ENCODE measurements around the gene SPOCD1. TPM values are rescaled to one million over a fixed set of nuclear protein-coding genes. Genes with fewer than 3 reads are reported as not detected.

The SPOCD1 gene
- total RNA-seq, 2 donors from 2014 or later, result 0.43 TPM; not detected in 1

- no peaks in the 10 kb centered on the region for H3K36me3 ChIP-seq
- H3K4me1 ChIP-seq, result no peaks in the 10 kb centered on the region
- H3K9me3 ChIP-seq, result no peaks in the 10 kb centered on the region
- TF ChIP-seq CTCF (IDR thresholded peaks at IDR 0.05), result no peak
- H3K27me3 ChIP-seq, result no peaks in the 10 kb centered on the region
- H3K4me3 ChIP-seq, result no peak overlapping the region
- no peak for DNase-seq (ENCODE audit: low spot score)
- no peak overlapping the region for H3K27ac ChIP-seq
Measured at GRCh38 chr1:31846484-31846883, 30.7 kb upstream of the SPOCD1 start.

- no peak for DNase-seq (ENCODE audit: low spot score)
- no peaks in the 10 kb centered on the region for H3K9me3 ChIP-seq
- TF ChIP-seq CTCF (IDR thresholded peaks at IDR 0.05), result no peak
- H3K4me3 ChIP-seq, result no peak overlapping the region
- H3K36me3 ChIP-seq, result no peaks in the 10 kb centered on the region
- H3K4me1 ChIP-seq, result no peaks in the 10 kb centered on the region
- H3K27me3 ChIP-seq, result no peaks in the 10 kb centered on the region
- H3K27ac ChIP-seq, result no peak overlapping the region
Measured at GRCh38 chr1:31843506-31843905, 27.7 kb upstream of the SPOCD1 start.

GRCh38 chr1:31839662-31840343 is 24.0 kb upstream of the SPOCD1 start:
- Histone ChIP-seq H3K27ac (no peak overlapping the region), H3K36me3 (no peaks in the 10 kb centered on the region)

GRCh38 chr1:31837451-31838158 is 21.8 kb upstream of the SPOCD1 start:
- no peaks in the 10 kb centered on the region for H3K36me3 ChIP-seq
- no peak overlapping the region for H3K27ac ChIP-seq
- H3K4me3 ChIP-seq, result no peak overlapping the region
- no peaks in the 10 kb centered on the region for H3K9me3 ChIP-seq
- no peaks in the 10 kb centered on the region for H3K27me3 ChIP-seq
- no peak for TF ChIP-seq CTCF (IDR thresholded peaks at IDR 0.05)
- DNase-seq (ENCODE audit: low spot score), result no peak
- H3K4me1 ChIP-seq, result no peaks in the 10 kb centered on the region

More at GRCh38 chr1:31839662-31840343, 24.0 kb upstream of the SPOCD1 start:
- no peak for TF ChIP-seq CTCF (IDR thresholded peaks at IDR 0.05)
- Histone ChIP-seq H3K27me3 (no peaks in the 10 kb centered on the region), H3K9me3 (no peaks in the 10 kb centered on the region), H3K4me3 (no peak overlapping the region), H3K4me1 (no peaks in the 10 kb centered on the region)
- no peak for DNase-seq (ENCODE audit: low spot score)

- Histone ChIP-seq H3K27me3 (no peaks in the 10 kb centered on the region), H3K27ac (no peak overlapping the region), H3K4me1 (no peaks in the 10 kb centered on the region), H3K36me3 (no peaks in the 10 kb centered on the region), H3K9me3 (no peaks in the 10 kb centered on the region), H3K4me3 (no peak overlapping the region)
- no peak for TF ChIP-seq CTCF (IDR thresholded peaks at IDR 0.05)
- no peak for DNase-seq (ENCODE audit: low spot score)
Measured at GRCh38 chr1:31836638-31837037, 20.8 kb upstream of the SPOCD1 start.

Data from right atrium auricular region (tissue), 2 donors.